KBM-7 (cell line): ENCODE data around the gene NMRK1.

Source experiments
- DNase-seq: peaks from one replicate; pipeline ENCODE4 v3.0.0-alpha.2; 2015
- in situ Hi-C: fragments of 300-500 bp; cut with MboI; formaldehyde crosslinking; loops from 2 replicates; pipeline ENCODE4 v1.14.3; 2020; ENCODE audit warnings: low sequenced_read_pairs, low pct_unique_long_range_greater_than_20kb, mixed read lengths

NMRK1 gene

GRCh38 chr9:75019022-75019421 lies 68.9 kb downstream of the NMRK1 start:
- in situ Hi-C loops: no loop called here

GRCh38 chr9:75017378-75017777 lies 70.6 kb downstream of the NMRK1 start:
- in situ Hi-C loops: no loop called here
- DNase-seq: no peak

More at GRCh38 chr9:75019022-75019421, 68.9 kb downstream of the NMRK1 start:
- DNase-seq: no peak

GRCh38 chr9:75013735-75014134 lies 74.2 kb downstream of the NMRK1 start:
- DNase-seq: no peak
- in situ Hi-C loops: no loop called here
